Heart right ventricle (tissue), 16 donors: ENCODE measurements around the gene KRT33B. TPM values are rescaled to one million over a fixed set of nuclear protein-coding genes. Genes with fewer than 3 reads are reported as not detected.
"Not testable (repeated sequence)": the region's sequence is repeated elsewhere in the genome, so short reads cannot be mapped to it uniquely, and the experiment has no call there.

ENCODE experiments used
- ATAC-seq, 8 donors: fragments of 200-7000 bp; cut with Tn5 transposase; one replicate each; pipeline ENCODE4 v1.9.1; 2020; ENCODE audit warnings: mild to moderate bottlenecking in 8 of 8, moderate library complexity in 8 of 8, moderate number of reproducible peaks in 1 of 8
- DNase-seq, 2 donors: peaks; one replicate each; pipeline ENCODE4 v3.0.0-alpha.2; 2020
- H3K27ac ChIP-seq, 10 donors: fragments of 200-600 bp; sonication (generic) in 2 of 10; one replicate each; pipeline versions ENCODE4 v1.5.0 to v1.8.0; 2020 to 2022; ENCODE audit warnings: mild to moderate bottlenecking in 3 of 10
- H3K27me3 ChIP-seq, 7 donors: fragments of 200-600 bp; one replicate each; pipeline ENCODE4 v1.8.0; 2021 to 2022; ENCODE audit warnings: mild to moderate bottlenecking in 2 of 7
- H3K36me3 ChIP-seq, 9 donors: fragments of 200-600 bp; sonication (generic) in 1 of 9; one replicate each; pipeline versions ENCODE4 v1.5.0 to v1.8.0; 2020 to 2022; ENCODE audit warnings: mild to moderate bottlenecking in 2 of 9
- H3K4me1 ChIP-seq, 9 donors: fragments of 200-600 bp; sonication (generic) in 1 of 9; one replicate each; pipeline versions ENCODE4 v1.5.0 to v1.8.0; 2020 to 2022; ENCODE audit warnings: mild to moderate bottlenecking in 4 of 9
- H3K4me3 ChIP-seq, 10 donors: fragments of 200-600 bp; sonication (generic) in 2 of 10; one replicate each; pipeline versions ENCODE4 v1.5.0 to v1.8.0; 2020 to 2022; ENCODE audit warnings: mild to moderate bottlenecking in 7 of 10, moderate library complexity in 2 of 10
- H3K9me3 ChIP-seq, 11 donors: fragments of 200-600 bp in 10 of 11; sonication (generic) in 2 of 11; one replicate each; pipeline versions ENCODE4 v1.5.0 to v1.8.0; 2013 to 2022; ENCODE audit warnings: mild to moderate bottlenecking in 2 of 11, control low read depth in 1 of 11, moderate library complexity in 1 of 11
- WGBS, 2 donors: extraction: QIAGEN DNeasy Blood & Tissue Kit; methylation state at CpG; one replicate each; pipeline ENCODE4 v1.1.7; 2013; ENCODE audit warnings: inconsistent platforms in 1 of 2; 5-methylcytosine and 5-hydroxymethylcytosine counted together
- intact Hi-C, 10 donors: fragments of 100-400 bp; cut with DNase I; formaldehyde crosslinking; loops; one replicate each; pipeline versions ENCODE4 v1.11.1 to v1.14.2; 2022
- polyA plus RNA-seq, 2 donors: library from polyadenylated mRNA; stranded (reverse); fragments of 200-250 nt; gene quantifications; one replicate each; pipeline ENCODE4 v1.2.3, GENCODE V29; 2013
- total RNA-seq, 10 donors: library from RNA; stranded (reverse); fragmentation: NEBNext Ultra II Directional in 3 of 10; extraction: Animal tissue kit (Norgen Biotek cat#: 25700) in 3 of 10; gene quantifications; one replicate each; pipeline versions ENCODE4 v1.2.1 to v1.2.4, GENCODE V29; 2021 to 2023
- TF ChIP-seq, protein P1 (sequence below), 9 donors: fragments of 200-600 bp; sonication (generic) in 2 of 9; IDR thresholded peaks; one replicate each; pipeline versions ENCODE4 v1.5.0 to v1.8.0; 2021 to 2022; ENCODE audit warnings: antibody characterized with exemption in 9 of 9, mild to moderate bottlenecking in 5 of 9, moderate library complexity in 1 of 9
- donor health status: Arrhythmogenic right ventricular cardiomyopathy.
- donor health status: ischemic (EF 13 %, LVEDD 7.1; RV severe dilation, severe dysfunction).
- donor health status: healthy with polysubstance abuse.
- donor health status: DM: no; HTN: yes; CAD: no.
- donor health status: DM: no; HTN: no; CAD: no.
- donor health status: ischemic (EF 25% LVEDD 6.9; RV normal size, moderate dysfunction).
- donor health status: ischemic (EF 25% LVEDD 5.7; RV mildly dilated, moderate dysfunction).
- donor health status: healthy.
- donor health status: DM: yes; HTN: yes; CAD: no.
- donor health status: Ischemic cardiomyopathy.
- donor health status: ischemic (EF 35%, LVEDD 5.7; RV mildly dilated, moderate dysfunction).
- donor health status: nonischemic (EF 11% LVEDD 7.7; RV severe dilation, severe dysfunction).
- donor health status: DM: yes; HTN: yes; CAD: no.
- donor health status: PGD.
- donor health status: ischemic (EF 29% LVEDD 5.4; RV normal size, mild dysfunction).
- donor health status: nonischemic (EF 23%, LVEDD 6.1; RV moderate dilation, normal function).

KRT33B gene
- total and polyA plus RNA-seq, 12 donors: not detected

DNA sequence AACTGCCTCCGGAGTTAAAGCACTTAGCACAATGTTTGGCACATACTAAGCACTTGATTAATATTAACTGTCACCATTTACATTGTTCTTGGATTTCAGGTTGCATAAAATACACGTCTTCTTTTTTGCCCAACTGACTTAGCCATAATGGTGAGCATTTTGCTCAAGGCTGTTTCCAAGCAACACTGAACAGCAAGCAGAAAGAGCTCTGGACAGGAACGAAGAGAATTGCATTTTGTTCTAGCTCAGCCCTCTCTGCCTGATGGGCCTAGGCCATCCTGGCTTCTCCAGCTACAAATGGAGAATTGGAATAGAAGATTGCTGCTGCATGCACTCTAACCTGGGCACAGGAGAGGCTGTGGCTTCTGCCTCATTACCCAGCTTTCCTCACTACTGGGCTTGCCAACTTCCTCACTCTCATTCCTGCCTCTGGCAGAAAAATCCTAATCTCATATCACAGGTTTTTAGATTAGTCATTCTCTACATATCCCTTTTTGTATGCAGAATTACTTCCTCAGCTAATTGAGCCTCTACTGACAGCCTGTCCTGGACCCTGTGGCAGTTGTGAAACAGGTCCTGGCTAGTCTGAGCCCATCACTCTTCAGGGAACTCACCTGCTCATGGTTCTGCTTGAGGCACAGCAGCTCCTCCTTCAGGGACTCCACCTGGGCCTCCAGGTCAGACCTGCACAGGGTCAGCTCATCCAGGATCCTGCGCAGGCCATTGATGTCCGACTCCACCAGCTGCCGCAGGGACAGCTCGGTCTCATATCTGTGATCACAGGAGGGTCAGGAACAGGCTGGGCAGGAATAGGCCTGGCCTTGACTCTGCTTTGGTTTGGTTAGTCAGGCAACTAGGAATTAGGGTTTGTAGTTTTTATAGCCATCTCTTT, 21.5 kb downstream of the KRT33B start:
- intact Hi-C loops: no loop called here
- TF ChIP-seq, protein P1, sequence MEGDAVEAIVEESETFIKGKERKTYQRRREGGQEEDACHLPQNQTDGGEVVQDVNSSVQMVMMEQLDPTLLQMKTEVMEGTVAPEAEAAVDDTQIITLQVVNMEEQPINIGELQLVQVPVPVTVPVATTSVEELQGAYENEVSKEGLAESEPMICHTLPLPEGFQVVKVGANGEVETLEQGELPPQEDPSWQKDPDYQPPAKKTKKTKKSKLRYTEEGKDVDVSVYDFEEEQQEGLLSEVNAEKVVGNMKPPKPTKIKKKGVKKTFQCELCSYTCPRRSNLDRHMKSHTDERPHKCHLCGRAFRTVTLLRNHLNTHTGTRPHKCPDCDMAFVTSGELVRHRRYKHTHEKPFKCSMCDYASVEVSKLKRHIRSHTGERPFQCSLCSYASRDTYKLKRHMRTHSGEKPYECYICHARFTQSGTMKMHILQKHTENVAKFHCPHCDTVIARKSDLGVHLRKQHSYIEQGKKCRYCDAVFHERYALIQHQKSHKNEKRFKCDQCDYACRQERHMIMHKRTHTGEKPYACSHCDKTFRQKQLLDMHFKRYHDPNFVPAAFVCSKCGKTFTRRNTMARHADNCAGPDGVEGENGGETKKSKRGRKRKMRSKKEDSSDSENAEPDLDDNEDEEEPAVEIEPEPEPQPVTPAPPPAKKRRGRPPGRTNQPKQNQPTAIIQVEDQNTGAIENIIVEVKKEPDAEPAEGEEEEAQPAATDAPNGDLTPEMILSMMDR (IDR thresholded peaks at IDR 0.05): no peak
- Histone ChIP-seq H3K27me3 (peaks cover 0 to 19% (median 6%) of the 10 kb centered on the region in 7 donors), H3K4me1 (no peaks in the 10 kb centered on the region), H3K9me3 (no peaks in the 10 kb centered on the region), H3K4me3 (no peak overlapping the region), H3K27ac (no peak overlapping the region), H3K36me3 (no peaks in the 10 kb centered on the region)
- 84 to 87% methylated on average over 7 of the region's 7 CpGs for WGBS, 2 donors
- ATAC-seq (no peak), DNase-seq (no peak)

DNA sequence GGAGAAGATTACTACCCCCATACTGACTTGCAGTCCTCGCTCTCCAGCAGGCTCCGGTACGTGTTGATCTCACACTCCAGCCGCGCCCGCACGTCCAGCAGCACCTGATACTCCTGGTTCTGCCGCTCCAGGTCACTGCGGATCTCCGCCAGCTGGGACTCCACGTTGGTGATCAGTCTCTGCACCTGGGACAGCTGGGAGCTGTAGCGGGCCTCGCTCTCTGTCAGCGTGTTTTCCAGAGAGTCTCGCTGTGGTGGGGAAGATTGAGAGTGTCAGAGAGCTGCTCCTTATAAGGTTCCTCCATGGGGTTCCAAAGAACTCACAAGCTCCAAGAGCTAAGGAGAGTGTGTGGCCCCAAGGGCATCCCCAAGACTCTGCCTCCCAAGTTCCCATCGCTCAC, 23.2 kb downstream of the KRT33B start:
- H3K36me3 ChIP-seq, H3K27ac ChIP-seq, H3K27me3 ChIP-seq, intact Hi-C loops, ATAC-seq, H3K4me1 ChIP-seq, H3K4me3 ChIP-seq, DNase-seq: not testable (repeated sequence)
- WGBS, 2 donors: 88 to 91% methylated on average over 16 of the region's 16 CpGs
- peaks cover 0 to 14% (median 0%) of the 10 kb centered on the region in 11 donors for H3K9me3 ChIP-seq

DNA sequence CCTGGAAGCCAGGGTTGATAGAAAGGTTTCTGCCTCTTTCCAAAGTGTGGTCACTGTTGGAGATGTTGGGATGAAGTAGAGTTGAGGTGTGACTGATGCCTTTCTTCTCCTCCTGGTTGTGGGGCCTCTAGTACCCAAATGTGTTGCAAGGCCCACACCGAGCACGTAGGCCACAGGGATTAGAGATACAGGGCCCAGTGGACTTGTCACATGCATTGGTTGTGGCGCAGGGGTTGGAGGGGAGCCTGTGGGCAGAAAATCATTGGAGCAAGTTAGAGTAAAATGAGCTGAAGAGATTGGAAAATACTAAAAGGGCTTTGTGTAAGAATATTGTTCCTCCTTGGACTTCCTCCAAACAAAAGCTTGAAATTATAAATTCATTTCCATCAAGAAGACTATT, 23.6 kb downstream of the KRT33B start:
- H3K27me3 ChIP-seq: peaks cover 0 to 8% (median 0%) of the 10 kb centered on the region in 7 donors
- peaks cover 0 to 14% (median 0%) of the 10 kb centered on the region in 11 donors for H3K9me3 ChIP-seq
- no peak overlapping the region for H3K27ac ChIP-seq
- DNase-seq (no peak), ATAC-seq (no peak)
- 80 to 86% methylated on average over 3 of the region's 3 CpGs for WGBS, 2 donors
- no peaks in the 10 kb centered on the region for H3K36me3 ChIP-seq
- intact Hi-C loops: no loop called here
- TF ChIP-seq, protein P1 (IDR thresholded peaks at IDR 0.05): no peak
- no peaks in the 10 kb centered on the region for H3K4me1 ChIP-seq
- no peak overlapping the region for H3K4me3 ChIP-seq

DNA sequence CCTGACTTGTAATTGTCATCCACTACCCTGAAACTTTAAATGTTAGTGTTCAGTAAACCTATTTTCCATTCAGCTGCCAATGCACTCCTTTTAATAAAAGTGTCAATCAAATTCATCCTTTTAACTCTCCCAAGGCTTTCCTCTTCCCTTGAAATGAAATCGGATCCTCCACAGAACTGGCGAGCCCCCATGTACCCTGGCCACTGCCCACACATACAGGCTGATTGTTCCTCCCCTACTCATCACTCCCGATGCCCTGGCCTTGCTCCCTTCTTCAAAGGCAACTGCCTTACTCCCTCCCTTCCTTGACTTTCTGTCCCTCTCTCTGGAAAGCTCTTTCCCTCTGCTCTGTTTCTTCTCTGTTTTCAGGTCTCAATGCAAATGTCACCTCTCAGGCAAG, 26.6 kb downstream of the KRT33B start:
- Histone ChIP-seq H3K9me3 (peaks cover 0 to 14% (median 0%) of the 10 kb centered on the region in 11 donors), H3K27ac (no peak overlapping the region), H3K4me1 (peaks cover 0 to 20% (median 0%) of the 10 kb centered on the region in 9 donors), H3K36me3 (no peaks in the 10 kb centered on the region), H3K27me3 (peaks cover 0 to 10% (median 0%) of the 10 kb centered on the region in 7 donors), H3K4me3 (no peak overlapping the region)
- intact Hi-C loops: no loop called here
- TF ChIP-seq, protein P1 (IDR thresholded peaks at IDR 0.05): no peak
- DNase-seq (no peak), ATAC-seq (no peak)
- 75 to 79% methylated on average over 3 of the region's 3 CpGs for WGBS, 2 donors
